PC-9 (cell line): ENCODE data around the gene PFKP. TPM values are rescaled to one million over a fixed set of nuclear protein-coding genes. Genes with fewer than 3 reads are reported as not detected.

Experiments used
- BruUV-seq: library from RNA; stranded (reverse); fragments of 400-500 nt; replicated peaks from 2 replicates; lab custom pipeline; 2021; lab: Mats Ljungman, UMichigan
- CTCF ChIA-PET: fragments of 300-600 bp; sonication (Branson Sonifier 250); formaldehyde crosslinking; loops from one replicate; lab custom pipeline; 2022; ENCODE audit warnings: antibody characterized with exemption; lab: Charles Lee
- POLR2A ChIA-PET: fragments of 300-600 bp; sonication (Branson Sonifier 250); formaldehyde crosslinking; loops from one replicate; lab custom pipeline; 2022; ENCODE audit warnings: antibody characterized with exemption; ENCODE audit not compliant: unreplicated experiment; lab: Charles Lee
- DNase-seq, 2 experiments: peaks; one replicate each; pipeline versions ENCODE4 v3.0.0 to v3.0.0-alpha.2; 2015 to 2022; ENCODE audit warnings: mixed read lengths in 1 of 2
- H2AFZ ChIP-seq: fragments of 200-600 bp; sonication (generic); 2 replicates; pipeline ENCODE4 v1.8.1; 2017; ENCODE audit warnings: antibody characterized with exemption
- H3F3A ChIP-seq: fragments of 200-600 bp; sonication (generic); 2 replicates; pipeline ENCODE4 v1.8.1; 2017; ENCODE audit warnings: antibody characterized with exemption, mild to moderate bottlenecking, low read depth; ENCODE audit not compliant: insufficient read depth
- H3K27ac ChIP-seq: fragments of 200-600 bp; sonication (generic); 2 replicates; pipeline ENCODE4 v1.6.1; 2016; ENCODE audit warnings: mixed run types
- H3K27me3 ChIP-seq: fragments of 200-600 bp; sonication (generic); 2 replicates; pipeline ENCODE4 v1.6.1; 2016; ENCODE audit warnings: low read depth, mixed run types; ENCODE audit not compliant: insufficient read depth
- H3K36me3 ChIP-seq: fragments of 200-600 bp; sonication (generic); 2 replicates; pipeline ENCODE4 v1.6.1; 2016; ENCODE audit warnings: low read depth, mixed run types
- H3K4me1 ChIP-seq: fragments of 200-600 bp; sonication (generic); replicated peaks from 2 replicates; pipeline ENCODE4 v1.6.1; 2016; ENCODE audit warnings: mixed run types; ENCODE audit not compliant: insufficient read depth
- H3K4me2 ChIP-seq: fragments of 200-600 bp; sonication (generic); 2 replicates; pipeline ENCODE4 v1.6.1; 2017; ENCODE audit warnings: mixed run types
- H3K4me3 ChIP-seq: fragments of 200-600 bp; sonication (generic); 2 replicates; pipeline ENCODE4 v1.6.1; 2016; ENCODE audit warnings: mixed run types
- H3K79me2 ChIP-seq: fragments of 200-600 bp; sonication (generic); 2 replicates; pipeline ENCODE4 v1.6.1; 2017; ENCODE audit warnings: low read depth, mixed run types
- H3K9me2 ChIP-seq: fragments of 200-600 bp; sonication (generic); 2 replicates; pipeline ENCODE4 v1.8.1; 2017; ENCODE audit warnings: mild to moderate bottlenecking; ENCODE audit not compliant: insufficient read depth
- H3K9me3 ChIP-seq: fragments of 200-600 bp; sonication (generic); 2 replicates; pipeline ENCODE4 v1.8.1; 2016; ENCODE audit warnings: low read depth; ENCODE audit not compliant: insufficient read depth
- H4K20me1 ChIP-seq: fragments of 200-600 bp; sonication (generic); 2 replicates; pipeline ENCODE4 v1.8.1; 2017; ENCODE audit not compliant: insufficient read depth
- EZH2 ChIP-seq: fragments of 200-600 bp; sonication (generic); IDR thresholded peaks from 2 replicates; pipeline ENCODE4 v1.8.0; 2017; ENCODE audit warnings: antibody characterized with exemption, low read depth
- intact Hi-C: fragments of 100-400 bp; cut with micrococcal nuclease; formaldehyde crosslinking; loops from one replicate; pipeline ENCODE4 v1.10.0; 2022; ENCODE audit not compliant: unreplicated experiment
- total RNA-seq: library from RNA; stranded (reverse); gene quantifications from 2 replicates; pipeline ENCODE4 v1.2.3, GENCODE V29; 2021
- TF ChIP-seq, protein P1 (sequence below): fragments of 200-600 bp; sonication (generic); conservative IDR thresholded peaks from 2 replicates; pipeline ENCODE4 v1.6.1; 2017; ENCODE audit warnings: mixed run types, antibody characterized with exemption, mild to moderate bottlenecking, moderate library complexity

Gene PFKP
- total RNA-seq, 1 experiment from 2014 or later: 234 TPM

GRCh38 chr10:3096149-3096548, 28.8 kb downstream of the PFKP start:
- BruUV-seq: TSS peak; percentile 13
- POLR2A ChIA-PET: interaction anchor here (0.6 to 1.2 kb wide), 3 partner anchors 11 to 687 kb away, joined by 3 to 10 read pairs (median 5); no protein-coding TSS in a partner anchor
- CTCF ChIA-PET: interaction anchor here (0.9 kb wide), 1 partner anchor 26 kb away, joined by 3 read pairs; no protein-coding TSS in a partner anchor

DNA sequence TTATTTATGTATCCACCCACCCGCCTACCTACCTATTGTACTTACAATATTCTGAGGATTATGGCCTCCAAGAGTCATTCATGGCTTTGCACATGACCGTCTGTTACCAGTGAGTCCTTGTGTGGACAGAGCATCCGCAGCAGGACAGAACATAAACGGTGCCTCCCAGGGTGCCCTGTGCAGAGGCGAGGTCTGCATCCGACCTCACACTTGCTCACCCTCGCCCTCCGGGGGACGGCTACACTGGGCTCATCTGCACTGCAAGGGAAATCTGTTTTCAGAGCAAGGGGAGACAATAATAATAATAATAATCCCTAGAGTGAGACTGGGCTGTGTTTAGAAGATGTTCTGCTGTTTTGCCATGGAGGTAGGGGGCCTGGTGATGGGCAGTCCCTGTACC, 29.8 kb downstream of the PFKP start:
- TF ChIP-seq, protein P1, sequence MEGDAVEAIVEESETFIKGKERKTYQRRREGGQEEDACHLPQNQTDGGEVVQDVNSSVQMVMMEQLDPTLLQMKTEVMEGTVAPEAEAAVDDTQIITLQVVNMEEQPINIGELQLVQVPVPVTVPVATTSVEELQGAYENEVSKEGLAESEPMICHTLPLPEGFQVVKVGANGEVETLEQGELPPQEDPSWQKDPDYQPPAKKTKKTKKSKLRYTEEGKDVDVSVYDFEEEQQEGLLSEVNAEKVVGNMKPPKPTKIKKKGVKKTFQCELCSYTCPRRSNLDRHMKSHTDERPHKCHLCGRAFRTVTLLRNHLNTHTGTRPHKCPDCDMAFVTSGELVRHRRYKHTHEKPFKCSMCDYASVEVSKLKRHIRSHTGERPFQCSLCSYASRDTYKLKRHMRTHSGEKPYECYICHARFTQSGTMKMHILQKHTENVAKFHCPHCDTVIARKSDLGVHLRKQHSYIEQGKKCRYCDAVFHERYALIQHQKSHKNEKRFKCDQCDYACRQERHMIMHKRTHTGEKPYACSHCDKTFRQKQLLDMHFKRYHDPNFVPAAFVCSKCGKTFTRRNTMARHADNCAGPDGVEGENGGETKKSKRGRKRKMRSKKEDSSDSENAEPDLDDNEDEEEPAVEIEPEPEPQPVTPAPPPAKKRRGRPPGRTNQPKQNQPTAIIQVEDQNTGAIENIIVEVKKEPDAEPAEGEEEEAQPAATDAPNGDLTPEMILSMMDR: no peak
- no peak for TF ChIP-seq EZH2
- intact Hi-C loops: no loop called here
- no peak for DNase-seq
- Histone ChIP-seq H3K9me3 (no peaks in the 10 kb centered on the region), H3K79me2 (peaks cover 52% of the 10 kb centered on the region), H3K4me3 (no peak overlapping the region), H4K20me1 (no peaks in the 10 kb centered on the region), H3K27ac (peak overlapping the region; percentile 12; the same call in 1 of the 2 replicates), H3K27me3 (no peaks in the 10 kb centered on the region), H3K4me1 (peaks cover 40% of the 10 kb centered on the region), H3K4me2 (no peak overlapping the region), H3K36me3 (0 out of 2 replicates have a peak, but pooled peaks cover 4% of the 10 kb centered on the region), H3K9me2 (no peaks in the 10 kb centered on the region), H3F3A (peaks cover 26% of the 10 kb centered on the region), H2AFZ (no peak overlapping the region)
- no TSS peak for BruUV-seq
- ChIA-PET CTCF (no interaction called here), POLR2A (no interaction called here)

More at GRCh38 chr10:3096149-3096548, 28.8 kb downstream of the PFKP start:
- Histone ChIP-seq H3K9me3 (no peaks in the 10 kb centered on the region), H3K27ac (peak overlapping the region; percentile 99), H3K79me2 (peaks cover 56% of the 10 kb centered on the region), H3K36me3 (0 out of 2 replicates have a peak, but pooled peaks cover 4% of the 10 kb centered on the region), H4K20me1 (no peaks in the 10 kb centered on the region), H3K4me1 (peaks cover 48% of the 10 kb centered on the region), H3F3A (peaks cover 34% of the 10 kb centered on the region), H3K4me3 (peak overlapping the region; percentile 16; the same call in 1 of the 2 replicates), H3K27me3 (no peaks in the 10 kb centered on the region), H2AFZ (no peak overlapping the region), H3K4me2 (peak overlapping the region; percentile 70), H3K9me2 (no peaks in the 10 kb centered on the region)
- TF ChIP-seq, protein P1: no peak
- TF ChIP-seq EZH2: no peak
- intact Hi-C loops: no loop called here
- no peak for DNase-seq

GRCh38 chr10:3098689-3099088, 31.3 kb downstream of the PFKP start:
- Histone ChIP-seq H3K9me3 (no peaks in the 10 kb centered on the region), H3K4me2 (no peak overlapping the region), H4K20me1 (no peaks in the 10 kb centered on the region), H3K4me1 (peaks cover 28% of the 10 kb centered on the region), H3K79me2 (peaks cover 39% of the 10 kb centered on the region), H3F3A (peaks cover 25% of the 10 kb centered on the region), H2AFZ (no peak overlapping the region), H3K4me3 (no peak overlapping the region), H3K36me3 (0 out of 2 replicates have a peak, but pooled peaks cover 4% of the 10 kb centered on the region), H3K27me3 (no peaks in the 10 kb centered on the region), H3K9me2 (no peaks in the 10 kb centered on the region), H3K27ac (no peak overlapping the region)
- intact Hi-C loops: no loop called here
- no peak for TF ChIP-seq EZH2
- TF ChIP-seq, protein P1: no peak
- BruUV-seq: no TSS peak
- ChIA-PET POLR2A (no interaction called here), CTCF (no interaction called here)
- DNase-seq: no peak
